GM18868 (cell line): ENCODE measurements around the gene TMEM191B.
A peak's percentile ranks its signal among the peaks of the same experiment; 100 is the strongest.
"Not testable (repeated sequence)": the region's sequence is repeated elsewhere in the genome, so short reads cannot be mapped to it uniquely, and the experiment has no call there.

Experiments used
- ATAC-seq: cut with Tn5 transposase; IDR thresholded peaks from one replicate; pipeline ENCODE4 v1.9.1; 2021; ENCODE audit warnings: mild to moderate bottlenecking, moderate library complexity; ENCODE audit not compliant: unreplicated experiment

Gene TMEM191B

GRCh38 chr22:18554280-18555256, 27.0 kb downstream of the TMEM191B start:
- ATAC-seq = not testable (repeated sequence)

- ATAC-seq = not testable (repeated sequence)
These were observed 30.9 kb downstream of the TMEM191B start for GRCh38 chr22:18558516-18558915.

- ATAC-seq = not testable (repeated sequence)
These were observed 31.3 kb downstream of the TMEM191B start for GRCh38 chr22:18558939-18559338.

GRCh38 chr22:18560099-18560974, 32.7 kb downstream of the TMEM191B start:
- not testable (repeated sequence) for ATAC-seq

GRCh38 chr22:18570509-18571246, 43.1 kb downstream of the TMEM191B start:
- not testable (repeated sequence) for ATAC-seq

GRCh38 chr22:18573483-18574164, 46.0 kb downstream of the TMEM191B start:
- ATAC-seq = not testable (repeated sequence)

GRCh38 chr22:18574555-18574954, 47.0 kb downstream of the TMEM191B start:
- ATAC-seq = peak; percentile 53

- ATAC-seq = not testable (repeated sequence)
These were observed 48.1 kb downstream of the TMEM191B start for GRCh38 chr22:18575686-18576085.

GRCh38 chr22:18577090-18577818, 49.7 kb downstream of the TMEM191B start:
- peak; percentile 35 for ATAC-seq

GRCh38 chr22:18577847-18578246, 50.2 kb downstream of the TMEM191B start:
- ATAC-seq = peak; percentile 75
